ENCODE results near the gene TACSTD2. TPM values are rescaled to one million over a fixed set of nuclear protein-coding genes. Genes with fewer than 3 reads are reported as not detected.

Gene TACSTD2
- total RNA-seq, 3 donors from 2014 or later (not counting 1 experiment from before 2014, with no cell fraction given), result 0.21 TPM; not detected in 2

DNA sequence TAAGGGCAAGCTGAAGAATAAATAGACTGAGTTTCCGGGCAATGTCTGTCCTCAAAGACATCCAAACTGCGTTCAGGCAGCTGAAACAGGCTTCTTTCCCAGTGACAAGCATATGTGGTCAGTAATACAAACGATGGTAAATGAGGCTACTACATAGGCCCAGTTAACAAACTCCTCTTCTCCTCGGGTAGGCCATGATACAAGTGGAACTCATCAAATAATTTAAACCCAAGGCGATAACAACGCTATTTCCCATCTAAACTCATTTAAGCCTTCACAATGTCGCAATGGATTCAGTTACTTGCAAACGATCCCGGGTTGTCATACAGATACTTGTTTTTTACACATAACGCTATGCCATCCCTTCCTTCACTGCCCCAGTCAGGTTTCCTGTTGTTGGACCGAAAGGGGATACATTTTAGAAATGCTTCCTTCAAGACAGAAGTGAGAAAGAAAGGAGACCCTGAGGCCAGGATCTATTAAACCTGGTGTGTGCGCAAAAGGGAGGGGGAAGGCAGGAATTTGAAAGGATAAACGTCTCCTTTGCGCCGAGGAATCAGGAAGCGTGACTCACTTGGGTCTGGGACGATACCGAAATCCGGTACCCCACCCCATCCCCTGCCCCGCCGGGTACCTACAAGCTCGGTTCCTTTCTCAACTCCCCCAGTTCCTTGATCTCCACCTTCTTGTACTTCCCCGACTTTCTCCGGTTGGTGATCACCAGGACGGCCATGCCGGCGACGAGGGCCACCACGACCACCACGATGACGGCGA, 1.3 kb downstream of the TACSTD2 start:
- H3K36me3 ChIP-seq (ENCODE audit: control insufficient read depth, insufficient read depth, low read length), result no peaks in the 10 kb centered on the region
- H3K4me1 ChIP-seq (ENCODE audit: control insufficient read depth, insufficient read depth, low read length), result peaks cover 11% of the 10 kb centered on the region
- peaks cover 53 to 71% of the 10 kb centered on the region in 2 donors for H3K27me3 Mint-ChIP-seq (ENCODE audit: low read depth in 2 of 2)
- H3K27ac ChIP-seq (ENCODE audit: low read length), result no peak overlapping the region
- no peak overlapping the region for H3K27ac Mint-ChIP-seq
- 37% methylated on average over 31 of the region's 32 CpGs for WGBS (ENCODE audit: insufficient coverage)
- intact Hi-C loops (cut with micrococcal nuclease), result no loop called here
- DNase-seq (no peak), ATAC-seq (peak in 1 of 3 donors; percentile 15)
- no peaks in the 10 kb centered on the region for H3K36me3 Mint-ChIP-seq
- no peaks in the 10 kb centered on the region for H3K9me3 ChIP-seq (ENCODE audit: control insufficient read depth, insufficient read depth, low read length)
- TF ChIP-seq, protein P1, sequence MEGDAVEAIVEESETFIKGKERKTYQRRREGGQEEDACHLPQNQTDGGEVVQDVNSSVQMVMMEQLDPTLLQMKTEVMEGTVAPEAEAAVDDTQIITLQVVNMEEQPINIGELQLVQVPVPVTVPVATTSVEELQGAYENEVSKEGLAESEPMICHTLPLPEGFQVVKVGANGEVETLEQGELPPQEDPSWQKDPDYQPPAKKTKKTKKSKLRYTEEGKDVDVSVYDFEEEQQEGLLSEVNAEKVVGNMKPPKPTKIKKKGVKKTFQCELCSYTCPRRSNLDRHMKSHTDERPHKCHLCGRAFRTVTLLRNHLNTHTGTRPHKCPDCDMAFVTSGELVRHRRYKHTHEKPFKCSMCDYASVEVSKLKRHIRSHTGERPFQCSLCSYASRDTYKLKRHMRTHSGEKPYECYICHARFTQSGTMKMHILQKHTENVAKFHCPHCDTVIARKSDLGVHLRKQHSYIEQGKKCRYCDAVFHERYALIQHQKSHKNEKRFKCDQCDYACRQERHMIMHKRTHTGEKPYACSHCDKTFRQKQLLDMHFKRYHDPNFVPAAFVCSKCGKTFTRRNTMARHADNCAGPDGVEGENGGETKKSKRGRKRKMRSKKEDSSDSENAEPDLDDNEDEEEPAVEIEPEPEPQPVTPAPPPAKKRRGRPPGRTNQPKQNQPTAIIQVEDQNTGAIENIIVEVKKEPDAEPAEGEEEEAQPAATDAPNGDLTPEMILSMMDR (IDR thresholded peaks at IDR 0.05), result no peak
- H3K9me3 Mint-ChIP-seq, result no peaks in the 10 kb centered on the region
- H3K27me3 ChIP-seq (ENCODE audit: control insufficient read depth, insufficient read depth, low read length), result peaks cover 28% of the 10 kb centered on the region
- peaks cover 6 to 16% of the 10 kb centered on the region in 2 donors for H3K4me1 Mint-ChIP-seq
- H3K4me3 Mint-ChIP-seq, result no peak overlapping the region
- H3K4me3 ChIP-seq (ENCODE audit: low read length), result no peak overlapping the region

DNA sequence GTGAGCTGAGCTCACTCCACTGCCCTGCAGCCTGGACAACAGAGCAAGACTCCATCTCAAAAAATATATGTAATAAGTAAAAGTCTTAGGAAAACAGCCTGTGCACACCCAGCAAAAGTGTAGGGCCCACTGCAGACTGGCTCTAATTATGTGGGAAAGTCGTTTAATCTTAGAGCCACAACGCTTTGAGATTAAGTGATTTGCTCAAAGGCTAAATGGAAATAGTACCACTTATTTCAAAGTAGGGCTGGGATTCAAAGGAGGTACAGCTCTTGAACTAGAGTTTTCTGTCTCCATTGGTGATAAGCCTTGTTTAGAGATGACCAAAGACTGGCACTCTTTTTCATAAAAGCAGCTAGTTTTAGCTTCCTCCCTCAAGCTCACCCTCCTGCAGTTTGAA, 2.2 kb downstream of the TACSTD2 start:
- no peaks in the 10 kb centered on the region for H3K36me3 ChIP-seq (ENCODE audit: control insufficient read depth, insufficient read depth, low read length)
- H3K9me3 Mint-ChIP-seq, result no peaks in the 10 kb centered on the region
- no peak overlapping the region for H3K27ac ChIP-seq (ENCODE audit: low read length)
- DNase-seq, result no peak
- H3K4me1 Mint-ChIP-seq, result peaks cover 6 to 16% of the 10 kb centered on the region in 2 donors
- H3K36me3 Mint-ChIP-seq, result no peaks in the 10 kb centered on the region
- TF ChIP-seq, protein P1 (IDR thresholded peaks at IDR 0.05), result no peak
- H3K4me3 ChIP-seq (ENCODE audit: low read length), result no peak overlapping the region
- H3K27ac Mint-ChIP-seq, result no peak overlapping the region
- H3K9me3 ChIP-seq (ENCODE audit: control insufficient read depth, insufficient read depth, low read length), result no peaks in the 10 kb centered on the region
- peaks cover 28% of the 10 kb centered on the region for H3K27me3 ChIP-seq (ENCODE audit: control insufficient read depth, insufficient read depth, low read length)
- WGBS (ENCODE audit: insufficient coverage), result 89% methylated on average over 2 of the region's 2 CpGs
- intact Hi-C loops (cut with micrococcal nuclease), result no loop called here
- no peak overlapping the region for H3K4me3 Mint-ChIP-seq
- H3K27me3 Mint-ChIP-seq (ENCODE audit: low read depth in 2 of 2), result peaks cover 53 to 78% of the 10 kb centered on the region in 2 donors
- peaks cover 11% of the 10 kb centered on the region for H3K4me1 ChIP-seq (ENCODE audit: control insufficient read depth, insufficient read depth, low read length)
- ATAC-seq, result no peak

DNA sequence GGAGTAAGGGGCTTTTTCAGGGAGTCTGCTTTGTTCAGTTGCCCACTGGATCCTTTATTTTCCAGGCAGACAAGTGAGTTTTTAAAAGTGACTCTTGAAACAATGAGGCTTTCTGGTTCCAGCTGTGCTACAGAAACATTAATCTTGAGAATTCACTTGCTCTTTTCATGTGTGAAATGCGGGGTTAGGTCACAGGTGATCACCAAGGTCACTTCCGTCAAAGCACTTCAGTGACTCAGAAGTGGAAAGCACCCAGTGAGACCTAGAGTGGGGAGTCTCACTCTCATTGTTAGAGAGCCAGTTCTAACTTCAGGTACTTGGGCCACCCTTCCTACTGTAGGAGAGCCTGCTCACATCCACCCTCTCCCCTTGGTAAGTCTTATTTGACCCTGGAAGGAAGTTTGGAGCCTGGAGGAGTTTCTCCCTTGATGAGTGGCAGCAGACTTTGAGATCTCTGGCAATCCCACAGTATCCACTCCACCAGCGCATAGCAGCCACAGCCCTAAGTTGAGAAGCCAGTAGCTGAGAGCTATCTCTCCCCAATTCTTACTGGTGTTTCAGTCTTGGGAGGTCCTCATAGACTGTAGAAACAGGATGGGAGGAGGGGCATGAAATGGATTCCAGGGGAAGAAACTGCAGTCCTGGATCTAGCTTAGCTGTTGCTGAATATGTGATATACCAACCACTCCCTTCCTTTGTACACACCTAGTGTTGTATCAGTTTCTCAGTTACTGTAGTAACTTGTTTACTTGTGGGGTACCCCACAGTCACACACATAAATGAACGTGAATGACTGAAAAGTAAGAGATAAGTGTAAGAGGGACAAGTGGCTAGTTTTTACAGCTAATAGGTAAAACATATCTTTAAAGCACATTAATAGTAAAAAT, 3.1 kb downstream of the TACSTD2 start:
- Mint-ChIP-seq H3K4me3 (no peak overlapping the region), H3K4me1 (peaks cover 6 to 16% of the 10 kb centered on the region in 2 donors), H3K27ac (no peak overlapping the region), H3K36me3 (no peaks in the 10 kb centered on the region), H3K27me3 (ENCODE audit: low read depth in 2 of 2) (peaks cover 50 to 70% of the 10 kb centered on the region in 2 donors), H3K9me3 (no peaks in the 10 kb centered on the region)
- TF ChIP-seq, protein P1 (IDR thresholded peaks at IDR 0.05), result no peak
- 81% methylated on average over 3 of the region's 4 CpGs for WGBS (ENCODE audit: insufficient coverage)
- peaks cover 25% of the 10 kb centered on the region for H3K27me3 ChIP-seq (ENCODE audit: control insufficient read depth, insufficient read depth, low read length)
- no peak overlapping the region for H3K4me3 ChIP-seq (ENCODE audit: low read length)
- no peaks in the 10 kb centered on the region for H3K36me3 ChIP-seq (ENCODE audit: control insufficient read depth, insufficient read depth, low read length)
- H3K9me3 ChIP-seq (ENCODE audit: control insufficient read depth, insufficient read depth, low read length), result no peaks in the 10 kb centered on the region
- H3K4me1 ChIP-seq (ENCODE audit: control insufficient read depth, insufficient read depth, low read length), result peaks cover 11% of the 10 kb centered on the region
- ATAC-seq, result peak in 2 of 3 donors; percentile 29 to 43
- H3K27ac ChIP-seq (ENCODE audit: low read length), result no peak overlapping the region
- peak in 1 of 2 donors; percentile 60 for DNase-seq
- intact Hi-C loops (cut with micrococcal nuclease), result no loop called here

Data from natural killer cell (primary cell).